NCI-H2227 treated with DMSO at 0.1 percent for 48 hours (cell line): ENCODE results near the gene UHRF2.
A peak's percentile ranks its signal among the peaks of the same experiment; 100 is the strongest.
"Not testable (repeated sequence)": the region's sequence is repeated elsewhere in the genome, so short reads cannot be mapped to it uniquely, and the experiment has no call there.

ENCODE experiments used
- DNase-seq: peaks from one replicate; lab custom pipeline; 2025; lab: John Stamatoyannopoulos, UW

The UHRF2 gene

DNA sequence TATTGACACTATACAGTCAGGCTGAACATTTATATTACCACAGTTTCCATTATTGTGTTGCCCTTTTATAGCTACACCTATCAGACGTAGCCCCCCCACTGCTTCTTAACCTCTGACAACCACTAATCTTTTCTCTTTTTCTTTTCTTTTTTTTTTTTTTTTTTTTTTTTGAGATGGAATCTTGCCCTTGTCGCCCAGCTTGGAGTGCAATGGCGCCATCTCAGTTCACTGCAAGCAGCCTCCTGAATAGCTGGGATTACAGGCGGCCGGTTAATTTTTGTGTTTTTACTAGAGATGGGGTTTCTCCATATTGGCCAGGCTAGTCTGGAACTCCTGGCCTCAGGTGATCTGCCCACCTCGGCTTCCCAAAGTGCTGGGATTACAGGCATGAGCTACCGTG is 75.4 kb downstream of the UHRF2 start:
- DNase-seq: no peak

DNA sequence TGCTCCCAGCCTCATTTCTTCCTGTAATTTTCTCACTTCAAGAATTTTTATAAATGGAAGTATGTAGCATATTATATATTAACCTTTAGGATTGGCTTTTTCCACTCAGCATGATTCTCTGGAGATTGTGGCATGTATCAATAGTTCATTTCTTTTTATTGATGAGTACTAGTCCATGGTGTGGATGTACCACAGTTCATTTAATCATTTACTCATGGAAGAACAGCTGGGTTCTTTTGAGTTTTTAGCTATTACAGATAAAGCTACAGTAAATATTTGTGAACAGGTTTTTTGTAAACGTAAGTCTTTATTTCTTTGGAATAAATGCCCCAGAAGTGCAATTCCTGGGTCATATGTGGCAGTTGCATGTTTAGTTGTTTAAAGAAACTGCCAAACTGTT is 76.1 kb downstream of the UHRF2 start:
- DNase-seq: no peak

DNA sequence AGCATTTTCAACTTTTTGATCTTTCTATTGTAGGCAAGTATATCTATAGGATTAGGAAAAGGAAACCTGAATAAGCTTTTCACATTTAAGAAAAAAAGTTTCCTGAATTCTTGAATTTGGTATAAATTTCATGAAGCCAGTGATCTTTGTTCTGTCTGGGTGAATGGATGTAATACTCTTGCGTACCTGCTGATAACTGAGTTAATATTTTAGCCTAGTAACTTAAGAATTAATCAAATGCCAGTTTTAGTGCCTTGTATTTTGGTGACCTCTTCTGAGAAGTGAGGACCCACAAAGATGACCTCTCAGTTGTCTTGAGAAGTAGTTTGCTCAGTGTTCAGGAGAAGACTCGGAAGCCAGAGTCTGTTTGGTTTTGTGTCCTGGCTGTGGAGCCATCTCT is 77.9 kb downstream of the UHRF2 start:
- DNase-seq: no peak

DNA sequence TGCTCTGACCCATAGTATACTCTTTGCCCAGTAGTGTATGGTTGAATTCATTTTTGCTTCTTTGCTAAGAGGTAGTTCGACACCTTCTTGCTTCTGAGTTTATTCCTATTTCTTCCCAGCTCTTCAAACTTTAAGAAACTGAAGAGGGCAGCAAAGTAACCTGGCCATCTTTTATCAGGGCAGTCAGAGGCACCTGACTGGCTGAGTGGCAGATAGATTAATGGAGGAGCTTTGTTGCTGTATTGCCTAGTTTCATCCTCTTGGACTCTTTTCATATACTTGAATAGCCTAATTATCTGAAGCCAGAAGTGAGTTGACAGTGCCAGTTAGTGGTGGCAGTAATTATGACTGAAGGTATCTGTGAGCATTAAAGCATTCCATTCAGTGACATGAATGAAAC is 82.5 kb downstream of the UHRF2 start:
- no peak for DNase-seq

DNA sequence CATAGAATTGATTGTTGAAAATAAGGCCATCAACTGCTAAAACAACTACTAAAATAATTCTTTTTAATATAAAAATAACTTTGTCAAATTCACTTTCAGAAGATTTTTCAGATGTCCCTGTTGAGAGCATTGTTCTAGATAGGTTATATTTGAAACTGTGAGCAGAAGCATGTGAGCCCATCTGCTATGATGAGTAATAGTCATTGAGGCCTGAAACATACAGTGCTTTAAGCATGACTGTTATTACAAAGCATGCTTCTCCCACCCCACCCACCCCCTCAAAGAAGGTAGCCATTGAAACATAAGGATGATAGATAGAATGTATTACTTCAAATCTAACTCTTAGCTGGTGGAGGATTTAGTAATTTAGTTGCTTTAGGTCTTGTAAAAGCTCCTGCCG is 86.0 kb downstream of the UHRF2 start:
- no peak for DNase-seq

DNA sequence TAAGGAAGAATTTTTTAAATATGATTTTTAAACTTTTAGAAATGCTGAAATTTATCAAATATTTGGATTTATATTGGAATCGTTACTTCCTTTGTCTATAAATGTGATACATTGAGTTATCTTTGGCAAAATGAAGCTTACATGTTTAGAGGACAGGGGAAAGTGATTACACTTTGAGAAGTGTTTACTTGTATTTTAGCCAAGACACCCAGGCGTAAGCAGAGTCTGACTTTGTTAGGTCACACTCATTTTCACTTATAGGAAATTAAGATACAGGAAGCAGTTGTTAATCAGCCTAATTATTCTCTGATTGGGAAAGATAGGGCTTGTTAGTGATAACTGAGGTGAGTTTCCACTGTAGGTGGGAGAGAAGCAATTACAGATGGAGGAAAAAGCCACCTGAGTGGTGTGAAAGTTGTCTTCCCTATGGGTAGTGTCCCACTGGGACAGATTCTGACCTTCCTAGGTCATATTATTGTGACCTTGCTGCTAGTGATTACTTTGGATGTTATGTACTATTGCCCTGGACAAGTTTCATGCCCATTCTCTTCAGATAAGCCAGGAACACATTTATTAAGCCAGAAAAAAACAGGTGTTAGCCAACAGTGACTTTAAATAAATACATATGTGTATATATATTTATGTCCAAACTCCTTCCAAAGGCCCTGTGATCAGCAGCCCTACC is 88.7 kb downstream of the UHRF2 start:
- no peak for DNase-seq

- DNase-seq: no peak
These were observed 89.4 kb downstream of the UHRF2 start for GRCh38 chr9:6502399-6502798.

DNA sequence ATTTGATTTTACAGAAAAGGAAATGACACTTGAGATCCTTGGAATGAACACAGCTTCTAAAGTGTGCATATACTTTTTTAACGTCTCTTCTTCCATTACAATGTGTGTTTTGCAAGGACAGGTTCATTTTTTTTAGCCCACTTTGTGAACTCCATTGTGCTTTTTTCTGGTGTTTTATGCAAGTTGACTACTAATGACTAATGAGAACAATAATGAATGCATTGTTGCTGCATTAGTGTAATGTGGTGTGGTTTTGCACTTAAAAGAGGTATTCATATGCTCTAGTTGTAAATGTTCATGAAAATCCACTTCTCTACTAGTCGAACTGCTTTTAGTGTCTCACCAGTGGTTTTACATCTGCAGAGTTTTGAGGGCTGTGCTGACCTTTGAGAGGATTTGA is 93.6 kb downstream of the UHRF2 start:
- no peak for DNase-seq

DNA sequence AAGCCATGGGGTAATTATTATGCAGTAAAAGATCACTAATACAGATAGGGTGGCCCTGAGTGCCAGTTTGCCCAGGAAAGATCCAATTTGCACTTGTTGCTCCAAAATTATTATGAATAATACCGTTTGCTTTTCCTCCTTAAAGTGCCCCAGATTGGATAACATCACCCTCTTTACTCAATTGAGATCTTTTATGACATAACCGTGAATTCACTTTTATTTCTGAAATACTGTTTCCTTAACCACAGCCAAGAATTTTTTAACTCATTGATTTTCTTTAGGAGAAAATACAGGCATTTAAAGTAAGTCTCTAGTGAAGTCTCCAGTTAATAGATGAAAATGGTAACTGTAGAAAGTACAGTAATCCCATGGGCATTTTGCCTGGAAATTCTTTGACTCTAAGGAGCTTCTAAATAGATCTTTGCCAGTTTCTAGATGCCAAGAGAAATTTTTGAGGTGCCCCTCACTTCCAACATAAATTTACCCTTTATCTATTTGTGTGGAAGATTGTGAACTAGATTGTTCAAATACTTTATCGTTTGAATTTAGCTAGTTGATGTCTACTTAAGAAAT is 99.2 kb downstream of the UHRF2 start:
- DNase-seq: no peak

GRCh38 chr9:6522263-6522662 is 109.3 kb downstream of the UHRF2 start:
- DNase-seq: no peak

GRCh38 chr9:6525326-6526045 is 112.5 kb downstream of the UHRF2 start:
- DNase-seq: no peak

- DNase-seq: no peak
These were observed 122.6 kb downstream of the UHRF2 start for GRCh38 chr9:6535594-6535993.

DNA sequence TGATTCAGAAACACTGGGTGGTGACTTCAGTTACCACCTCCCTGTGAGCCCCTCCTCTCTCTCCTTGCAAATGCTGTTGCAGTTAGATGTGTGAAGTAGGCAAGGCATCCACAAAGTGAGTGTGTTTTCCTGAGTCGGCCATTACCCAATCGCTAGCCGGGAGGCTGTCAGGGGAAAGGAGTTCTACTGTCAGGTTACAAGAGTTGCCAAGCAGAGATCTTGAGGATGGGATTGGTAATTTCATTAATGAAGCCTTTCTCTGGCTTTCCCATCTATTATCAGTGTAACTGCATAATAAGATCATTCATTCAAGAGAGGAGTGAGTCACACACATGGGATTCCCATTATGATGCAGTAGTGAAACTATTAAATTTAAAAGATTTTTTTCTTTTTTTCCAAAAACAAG is 125.7 kb downstream of the UHRF2 start:
- DNase-seq: no peak

DNA sequence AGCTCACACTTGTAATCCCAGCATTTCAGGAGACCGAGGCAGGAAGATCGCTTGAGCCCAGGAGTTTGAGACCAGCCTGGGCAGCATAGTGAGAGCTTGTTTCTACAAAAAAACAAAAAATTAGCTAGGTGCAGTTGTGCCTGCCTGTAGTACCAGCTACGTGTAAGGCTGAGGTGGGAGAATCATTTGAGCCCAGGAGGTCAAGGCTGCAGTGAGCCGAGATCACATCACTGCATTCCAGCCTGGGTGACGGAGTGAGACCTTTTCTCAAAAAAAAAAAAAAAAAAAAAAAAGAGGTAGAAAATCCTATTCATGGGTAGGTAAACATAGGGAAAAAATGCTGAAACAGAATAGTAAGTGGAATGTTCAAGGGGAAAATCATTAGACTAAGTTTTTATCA is 129.6 kb downstream of the UHRF2 start:
- not testable (repeated sequence) for DNase-seq

DNA sequence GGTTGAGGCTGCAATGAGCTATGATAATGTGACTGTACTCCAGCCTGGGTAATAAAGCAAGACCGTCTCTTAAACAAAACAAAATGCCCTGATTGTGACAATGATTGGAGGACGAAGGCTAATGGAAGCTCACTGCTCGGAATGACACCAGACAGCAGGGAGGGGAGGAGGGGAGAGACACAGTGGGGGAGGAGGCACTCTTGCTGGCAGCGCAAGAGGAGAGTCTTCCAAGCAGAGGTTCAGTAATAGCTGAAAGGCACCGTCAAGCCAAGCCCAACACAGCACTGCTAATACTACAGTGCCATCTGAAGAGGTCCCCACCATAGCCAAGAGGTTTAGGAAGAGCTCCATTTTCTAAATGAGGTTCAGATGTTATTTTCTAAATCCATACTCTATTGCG is 130.2 kb downstream of the UHRF2 start:
- peak; percentile 65 for DNase-seq

DNA sequence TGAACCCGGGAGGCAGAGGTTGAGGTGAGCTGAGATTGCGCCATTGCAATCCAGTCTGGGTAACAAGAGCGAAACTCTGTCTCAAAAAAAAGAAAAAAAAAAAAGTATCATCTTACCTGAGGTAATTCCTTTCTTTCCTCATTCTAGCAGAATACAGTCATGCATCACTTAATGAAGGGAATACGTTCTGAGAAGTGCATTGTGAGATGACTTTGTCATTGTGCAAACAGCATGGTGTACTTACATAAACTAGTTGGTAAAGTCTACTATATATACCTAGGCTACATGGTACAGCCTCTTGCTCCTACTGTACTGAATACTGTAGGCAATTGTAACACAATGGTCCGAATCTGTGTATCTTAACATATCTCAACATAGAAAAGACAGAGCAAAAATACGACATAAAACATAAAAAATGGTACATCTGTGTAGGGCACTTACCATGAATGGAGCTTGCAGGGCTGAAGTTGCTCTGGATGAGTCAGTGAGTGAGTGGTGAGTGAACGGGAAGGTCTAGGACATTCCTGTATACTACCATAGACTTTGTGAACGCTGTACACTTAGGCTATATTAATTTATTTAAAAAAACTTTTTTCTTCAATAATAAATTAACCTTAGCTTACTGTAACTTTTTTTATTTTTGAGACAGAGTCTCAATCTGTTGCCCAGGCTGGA is 132.2 kb downstream of the UHRF2 start:
- DNase-seq: no peak

DNA sequence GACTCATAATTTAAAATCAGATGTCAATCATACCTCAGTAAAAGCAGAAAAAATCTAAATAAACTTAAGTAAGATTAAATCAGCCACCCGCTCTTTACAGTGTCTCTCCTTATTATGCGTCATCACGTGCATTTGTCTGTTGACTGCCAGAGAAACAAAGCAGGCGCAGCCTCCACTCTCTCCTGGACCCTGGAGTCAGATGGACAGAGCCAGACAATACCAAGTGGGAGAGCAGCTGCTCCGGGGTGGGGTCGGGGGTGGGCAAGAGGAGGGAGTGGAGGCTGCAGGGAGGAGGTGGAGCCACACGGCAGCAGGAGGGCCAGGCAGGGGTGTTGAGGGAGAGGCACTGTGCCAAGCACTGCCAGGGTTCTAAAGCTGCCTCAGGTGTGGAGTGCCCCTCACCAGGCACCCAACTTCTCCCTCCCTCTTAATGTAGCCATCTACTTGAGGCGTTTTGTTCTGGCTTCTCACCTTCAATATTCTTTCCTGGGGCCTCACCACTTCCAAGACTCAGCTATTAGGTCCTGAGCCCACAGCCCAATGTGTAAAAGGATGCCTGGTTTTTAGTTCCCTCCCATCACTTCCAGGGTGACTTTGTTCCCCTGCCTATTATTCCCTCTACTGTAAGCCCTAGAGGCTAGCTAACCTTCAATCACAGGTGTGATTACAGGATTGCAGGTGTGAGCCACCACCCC is 136.3 kb downstream of the UHRF2 start:
- peak; percentile 24 for DNase-seq

DNA sequence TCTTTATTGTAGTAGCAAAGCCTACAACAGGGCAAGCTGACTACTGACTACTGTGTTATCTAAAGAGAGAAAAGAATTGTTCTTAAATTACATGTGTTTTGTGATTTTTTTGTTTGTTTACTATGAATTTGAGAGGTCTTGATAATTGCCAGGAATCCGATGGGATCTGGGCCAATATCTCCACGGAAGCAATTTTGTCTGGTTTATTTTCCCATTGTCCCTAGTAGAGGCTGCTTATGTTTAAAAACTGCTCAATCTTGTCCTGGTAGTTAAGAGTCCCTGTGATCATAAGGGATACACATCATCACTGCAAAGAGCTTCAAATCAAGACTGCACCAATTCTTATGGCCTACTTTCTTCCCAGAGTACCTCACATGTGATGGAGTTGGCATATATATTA is 138.1 kb downstream of the UHRF2 start:
- no peak for DNase-seq

- no peak for DNase-seq
These were observed 139.0 kb downstream of the UHRF2 start for GRCh38 chr9:6552033-6552432.

GRCh38 chr9:6552498-6553121 is 139.6 kb downstream of the UHRF2 start:
- DNase-seq: no peak

DNA sequence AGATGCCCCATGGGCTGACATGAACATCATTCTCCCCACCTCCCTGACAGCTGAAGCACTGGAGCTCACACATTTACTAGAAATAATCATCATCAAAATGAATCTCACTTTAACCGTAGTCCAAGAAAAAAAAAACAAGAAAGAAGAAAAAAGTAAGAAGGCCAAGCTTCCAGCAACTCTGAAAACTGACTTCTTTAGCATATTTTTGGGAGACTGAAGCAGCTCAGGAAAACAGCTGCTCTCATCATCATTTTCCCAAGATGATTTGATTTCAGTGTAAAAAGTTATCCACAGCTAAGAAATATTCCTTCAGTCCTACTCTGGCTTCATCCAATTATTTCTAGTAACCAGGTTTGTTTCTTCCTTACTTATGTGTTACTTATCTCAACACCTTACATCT is 140.9 kb downstream of the UHRF2 start:
- no peak for DNase-seq
